ENCODE data around the gene CENPH. TPM values are rescaled to one million over a fixed set of nuclear protein-coding genes. Genes with fewer than 3 reads are reported as not detected.
"Not testable (repeated sequence)": the region's sequence is repeated elsewhere in the genome, so short reads cannot be mapped to it uniquely, and the experiment has no call there.

Gene CENPH
- total RNA-seq, 4 donors from 2014 or later = 0.81 to 5.0 (median 1.5) TPM; not detected in 1

GRCh38 chr5:69217548-69218526, 28.5 kb downstream of the CENPH start:
- ATAC-seq = peak; percentile 99
- WGBS, 2 donors (ENCODE audit: low coverage in 1 of 2) = 0% methylated on average over 9 to 35 of the region's 73 CpGs
- Histone ChIP-seq H3K36me3 (no peaks in the 10 kb centered on the region), H3K4me1 (peaks cover 0 to 16% (median 8%) of the 10 kb centered on the region in 3 donors), H3K4me3 (peak overlapping the region; percentile 56 to 77), H3K9me3 (no peaks in the 10 kb centered on the region), H3K27ac (peak overlapping the region; percentile 43 to 95 (median 92)), H3K27me3 (no peaks in the 10 kb centered on the region)
- TF ChIP-seq POLR2A (IDR thresholded peaks at IDR 0.05) = peak; percentile 46 to 73
- no peak for TF ChIP-seq EP300 (IDR thresholded peaks at IDR 0.05)
- peak in 3 of 4 experiments; percentile 27 to 54 (median 50) for TF ChIP-seq CTCF (IDR thresholded peaks at IDR 0.05)
- TF ChIP-seq POLR2AphosphoS5 (IDR thresholded peaks at IDR 0.05) = peak; percentile 85

- no peaks in the 10 kb centered on the region for H3K27me3 ChIP-seq
- no peak for ATAC-seq
- H3K27ac ChIP-seq = no peak overlapping the region
- peaks cover 0 to 6% of the 10 kb centered on the region in 2 donors for H3K36me3 ChIP-seq
- no peaks in the 10 kb centered on the region for H3K9me3 ChIP-seq
- H3K4me1 ChIP-seq = peaks cover 0 to 16% (median 8%) of the 10 kb centered on the region in 3 donors
- no peak for TF ChIP-seq CTCF (IDR thresholded peaks at IDR 0.05)
- TF ChIP-seq POLR2AphosphoS5 (IDR thresholded peaks at IDR 0.05) = no peak
- no peak for TF ChIP-seq POLR2A (IDR thresholded peaks at IDR 0.05)
- TF ChIP-seq EP300 (IDR thresholded peaks at IDR 0.05) = no peak
- no peak overlapping the region for H3K4me3 ChIP-seq
These were observed 30.6 kb downstream of the CENPH start for GRCh38 chr5:69219939-69220338.

- H3K36me3 ChIP-seq = peaks cover 0 to 10% of the 10 kb centered on the region in 2 donors
- not testable (repeated sequence) for H3K27me3 ChIP-seq, H3K4me3 ChIP-seq, H3K27ac ChIP-seq, H3K9me3 ChIP-seq, ATAC-seq
- H3K4me1 ChIP-seq = peaks cover 0 to 16% (median 8%) of the 10 kb centered on the region in 3 donors
- 89 to 100% methylated on average over 1 of the region's 18 CpGs for WGBS, 2 donors (ENCODE audit: low coverage in 1 of 2)
These were observed 31.0 kb downstream of the CENPH start for GRCh38 chr5:69220371-69220770.

GRCh38 chr5:69220833-69221232, 31.4 kb downstream of the CENPH start:
- not testable (repeated sequence) for H3K9me3 ChIP-seq, ATAC-seq, H3K27me3 ChIP-seq, H3K4me3 ChIP-seq, H3K27ac ChIP-seq
- WGBS, 2 donors (ENCODE audit: low coverage in 1 of 2) = no CpG with 5 or more reads among the region's 9 CpGs
- H3K4me1 ChIP-seq = peaks cover 0 to 16% (median 8%) of the 10 kb centered on the region in 3 donors
- H3K36me3 ChIP-seq = peaks cover 0 to 11% of the 10 kb centered on the region in 2 donors

GRCh38 chr5:69224520-69224919, 35.1 kb downstream of the CENPH start:
- TF ChIP-seq CTCF (IDR thresholded peaks at IDR 0.05) (no peak), POLR2AphosphoS5 (IDR thresholded peaks at IDR 0.05) (no peak), POLR2A (IDR thresholded peaks at IDR 0.05) (no peak), EP300 (IDR thresholded peaks at IDR 0.05) (no peak)
- H3K4me3 ChIP-seq = no peak overlapping the region
- WGBS, 2 donors (ENCODE audit: low coverage in 1 of 2) = 94 to 100% methylated on average over 3 to 5 of the region's 8 CpGs
- H3K27me3 ChIP-seq = no peaks in the 10 kb centered on the region
- H3K9me3 ChIP-seq = no peaks in the 10 kb centered on the region
- no peak for ATAC-seq
- peaks cover 0 to 5% (median 0%) of the 10 kb centered on the region in 3 donors for H3K4me1 ChIP-seq
- peaks cover 0 to 44% of the 10 kb centered on the region in 2 donors for H3K36me3 ChIP-seq
- H3K27ac ChIP-seq = no peak overlapping the region

- 86 to 91% methylated on average over 4 of the region's 4 CpGs for WGBS, 2 donors (ENCODE audit: low coverage in 1 of 2)
- Histone ChIP-seq H3K36me3 (peaks cover 0 to 58% of the 10 kb centered on the region in 2 donors), H3K4me1 (no peaks in the 10 kb centered on the region), H3K27ac (no peak overlapping the region), H3K27me3 (no peaks in the 10 kb centered on the region), H3K9me3 (no peaks in the 10 kb centered on the region), H3K4me3 (no peak overlapping the region)
- TF ChIP-seq EP300 (IDR thresholded peaks at IDR 0.05) (no peak), CTCF (IDR thresholded peaks at IDR 0.05) (no peak), POLR2AphosphoS5 (IDR thresholded peaks at IDR 0.05) (no peak), POLR2A (IDR thresholded peaks at IDR 0.05) (no peak)
- no peak for ATAC-seq
These were observed 36.5 kb downstream of the CENPH start for GRCh38 chr5:69225860-69226259.

Data from gastroesophageal sphincter (tissue), 4 donors.